Epithelial cell of esophagus (primary cell): ENCODE measurements around the gene ZNF407.

ENCODE experiments used
- DNase-seq: peaks from one replicate; pipeline ENCODE4 v3.0.0; 2010; ENCODE audit warnings: low read depth
- H3K4me3 ChIP-seq: 2 replicates; pipeline ENCODE4 v1.5.1; 2011; ENCODE audit warnings: mild to moderate bottlenecking, low read length, control low read depth
- TF ChIP-seq, protein P1 (sequence below): IDR thresholded peaks from 2 replicates; pipeline ENCODE4 v1.5.1; 2011; ENCODE audit warnings: low read depth, mild to moderate bottlenecking, low read length, control low read depth, inconsistent platforms; ENCODE audit not compliant: insufficient read depth; ENCODE audit errors: missing control alignments

Gene ZNF407

DNA sequence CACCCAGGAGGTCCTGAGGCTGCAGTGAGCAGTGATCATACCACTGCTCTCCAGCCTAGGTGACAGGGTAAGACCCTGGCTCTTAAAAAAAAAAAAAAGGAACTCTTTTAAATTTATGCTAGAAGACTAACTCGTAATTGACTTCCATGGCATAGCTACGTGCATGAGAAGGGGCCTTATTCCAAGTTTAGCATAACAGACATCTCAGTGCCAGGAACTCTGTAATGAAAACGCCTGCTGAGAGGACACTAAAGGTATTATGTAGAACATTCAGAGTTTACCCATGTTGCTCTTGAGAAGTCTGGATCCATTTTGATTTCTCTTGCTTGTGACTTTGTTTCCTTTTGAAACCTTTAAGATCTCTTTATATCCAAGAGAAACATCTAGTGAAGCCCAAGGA lies 276.0 kb downstream of the ZNF407 start:
- no peak overlapping the region for H3K4me3 ChIP-seq
- TF ChIP-seq, protein P1, sequence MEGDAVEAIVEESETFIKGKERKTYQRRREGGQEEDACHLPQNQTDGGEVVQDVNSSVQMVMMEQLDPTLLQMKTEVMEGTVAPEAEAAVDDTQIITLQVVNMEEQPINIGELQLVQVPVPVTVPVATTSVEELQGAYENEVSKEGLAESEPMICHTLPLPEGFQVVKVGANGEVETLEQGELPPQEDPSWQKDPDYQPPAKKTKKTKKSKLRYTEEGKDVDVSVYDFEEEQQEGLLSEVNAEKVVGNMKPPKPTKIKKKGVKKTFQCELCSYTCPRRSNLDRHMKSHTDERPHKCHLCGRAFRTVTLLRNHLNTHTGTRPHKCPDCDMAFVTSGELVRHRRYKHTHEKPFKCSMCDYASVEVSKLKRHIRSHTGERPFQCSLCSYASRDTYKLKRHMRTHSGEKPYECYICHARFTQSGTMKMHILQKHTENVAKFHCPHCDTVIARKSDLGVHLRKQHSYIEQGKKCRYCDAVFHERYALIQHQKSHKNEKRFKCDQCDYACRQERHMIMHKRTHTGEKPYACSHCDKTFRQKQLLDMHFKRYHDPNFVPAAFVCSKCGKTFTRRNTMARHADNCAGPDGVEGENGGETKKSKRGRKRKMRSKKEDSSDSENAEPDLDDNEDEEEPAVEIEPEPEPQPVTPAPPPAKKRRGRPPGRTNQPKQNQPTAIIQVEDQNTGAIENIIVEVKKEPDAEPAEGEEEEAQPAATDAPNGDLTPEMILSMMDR: no peak
- no peak for DNase-seq

DNA sequence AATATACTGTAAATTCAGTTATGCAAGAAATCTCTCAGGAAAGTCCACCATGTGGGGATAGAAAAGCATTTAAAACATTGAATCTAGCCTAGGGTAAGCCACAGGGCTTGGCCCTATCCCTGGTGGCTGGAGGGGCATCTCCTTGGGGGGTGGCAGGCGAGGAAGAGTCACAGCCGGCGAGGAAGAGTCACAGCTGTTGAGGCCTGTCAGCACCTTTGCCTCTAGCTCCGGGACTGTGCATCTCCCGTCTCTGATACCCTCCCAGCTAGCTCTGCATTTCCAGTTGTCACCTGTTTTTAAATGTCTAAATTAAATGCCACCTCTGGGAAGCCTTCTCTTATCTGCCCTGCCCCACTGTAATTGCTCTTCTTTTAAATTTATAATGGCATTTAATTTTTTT lies 276.7 kb downstream of the ZNF407 start:
- no peak for DNase-seq
- TF ChIP-seq, protein P1: no peak
- no peak overlapping the region for H3K4me3 ChIP-seq

DNA sequence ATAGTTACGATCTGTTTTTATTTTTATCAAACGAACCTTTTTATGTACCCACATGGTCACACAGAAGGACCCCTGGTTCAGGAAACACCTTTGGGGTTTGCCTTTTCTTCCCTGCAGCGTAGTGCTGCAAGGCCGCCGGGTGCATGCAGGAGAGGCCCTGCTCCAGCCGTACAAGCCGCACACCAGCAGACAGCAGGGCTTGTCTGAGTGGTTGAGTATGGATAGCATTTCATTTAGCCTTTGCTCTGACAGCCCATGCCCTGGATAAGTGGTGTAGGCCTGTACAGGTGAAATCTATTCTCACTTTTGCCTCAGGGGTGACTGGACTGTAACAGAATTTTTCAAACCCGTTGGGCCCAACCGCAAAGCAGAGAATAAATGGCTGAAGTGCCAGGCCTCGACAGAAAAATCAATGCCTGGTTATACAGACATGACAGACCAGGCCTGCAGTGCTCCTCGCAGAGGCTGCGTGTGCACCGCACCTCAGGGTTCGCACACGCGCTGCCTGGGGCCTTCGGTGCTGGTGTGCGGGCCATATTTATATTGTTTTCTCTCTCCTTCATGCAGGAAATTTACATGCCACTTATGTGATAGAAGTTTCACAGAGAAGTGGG lies 279.1 kb downstream of the ZNF407 start:
- no peak for DNase-seq
- TF ChIP-seq, protein P1: no peak
- H3K4me3 ChIP-seq: no peak overlapping the region

DNA sequence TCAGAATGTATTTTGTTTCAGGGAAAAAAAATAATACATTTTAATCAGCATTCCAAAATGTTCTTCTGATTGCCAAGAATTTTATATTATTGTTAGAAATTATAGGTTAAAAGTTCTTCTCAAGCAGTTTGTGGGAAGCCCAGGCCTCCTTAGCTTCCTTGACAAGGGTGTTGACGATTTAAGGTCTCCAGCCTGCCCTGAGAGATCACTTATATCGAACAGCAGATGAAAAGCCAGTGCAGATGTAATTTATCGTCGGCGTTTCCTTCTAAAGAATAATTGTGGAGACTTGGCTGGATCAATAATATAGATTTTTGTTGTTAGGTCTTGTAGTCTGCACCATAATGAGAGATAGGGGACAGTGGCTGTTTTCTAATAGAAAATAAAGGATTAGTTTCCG lies 280.6 kb downstream of the ZNF407 start:
- TF ChIP-seq, protein P1: no peak
- DNase-seq: no peak
- no peak overlapping the region for H3K4me3 ChIP-seq

DNA sequence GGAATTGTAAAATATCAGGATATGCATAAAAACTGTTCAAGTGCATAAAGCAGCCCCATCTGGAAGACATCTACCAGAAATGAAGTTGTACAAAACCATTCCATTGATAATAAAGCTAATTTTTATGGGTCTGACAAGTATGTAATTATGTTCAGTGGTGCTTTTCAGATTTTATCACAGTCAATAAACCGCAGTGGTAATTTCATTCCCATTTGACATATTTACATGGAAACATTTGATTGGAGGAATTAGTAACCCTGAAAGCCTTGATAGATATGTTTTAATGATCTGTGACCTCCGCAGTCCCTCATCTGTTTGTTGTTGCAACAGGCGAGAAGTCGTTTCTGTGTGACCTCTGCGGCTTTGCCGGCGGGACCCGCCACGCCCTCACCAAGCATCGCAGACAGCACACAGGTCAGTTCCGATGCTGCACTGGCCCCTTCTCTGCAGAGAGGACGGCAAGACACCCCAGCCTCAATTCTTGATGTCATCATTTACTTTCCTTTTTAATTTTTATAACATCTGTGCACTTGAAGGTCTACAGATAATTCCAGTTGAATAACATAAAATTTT lies 283.1 kb downstream of the ZNF407 start:
- H3K4me3 ChIP-seq: no peak overlapping the region
- TF ChIP-seq, protein P1: no peak
- no peak for DNase-seq

DNA sequence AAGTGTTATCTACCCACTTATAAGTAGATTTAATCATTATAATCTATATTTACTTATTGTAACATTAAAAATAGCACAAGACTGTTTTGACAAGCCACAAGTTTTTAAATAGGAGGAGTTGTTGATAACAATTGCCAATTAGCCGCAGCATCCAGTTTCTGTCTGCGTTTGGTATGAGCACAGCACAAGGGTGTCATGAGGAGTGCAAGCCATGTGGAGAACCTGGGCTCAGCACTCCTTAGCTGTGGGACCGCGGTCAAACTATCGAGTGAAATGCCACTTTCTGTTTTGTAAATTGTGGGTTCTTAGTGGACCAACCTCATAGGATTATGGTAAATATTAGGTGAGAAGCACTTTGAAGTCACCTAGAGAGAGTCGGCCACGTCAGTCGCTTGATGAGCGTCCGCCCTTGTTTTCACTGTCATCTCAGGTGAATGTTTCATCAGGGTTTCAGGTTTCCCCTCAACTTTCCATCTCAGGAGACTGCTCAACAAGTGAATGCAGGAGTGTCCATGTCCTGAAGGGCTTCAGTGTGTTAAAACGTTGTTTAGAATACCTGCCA lies 294.5 kb downstream of the ZNF407 start:
- H3K4me3 ChIP-seq: no peak overlapping the region
- no peak for DNase-seq
- TF ChIP-seq, protein P1: no peak

DNA sequence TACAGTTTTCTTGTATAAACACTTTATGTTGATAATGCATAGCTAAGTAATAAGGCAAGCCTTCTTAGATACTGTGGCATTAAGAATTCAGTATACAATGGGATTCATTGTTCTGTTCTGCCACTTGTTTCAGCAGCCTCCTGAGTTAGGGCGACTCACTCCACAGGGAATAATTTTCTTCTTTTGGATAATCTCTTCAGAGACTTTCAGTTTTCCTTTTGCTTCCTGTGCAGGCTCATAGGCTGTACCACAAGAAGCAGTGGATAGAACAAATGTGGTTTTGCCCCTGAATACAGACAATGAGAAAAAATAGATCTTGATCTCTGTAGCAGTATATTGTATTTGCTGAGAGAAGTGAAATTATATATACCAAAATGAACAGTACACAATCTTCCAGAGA lies 298.0 kb downstream of the ZNF407 start:
- DNase-seq: no peak
- TF ChIP-seq, protein P1: no peak
- no peak overlapping the region for H3K4me3 ChIP-seq
